Type B pancreatic cell (in vitro differentiated cells): ENCODE measurements around the gene RELT. TPM values are rescaled to one million over a fixed set of nuclear protein-coding genes. Genes with fewer than 3 reads are reported as not detected.

Source experiments
- DNase-seq: peaks from one replicate; pipeline ENCODE4 v3.0.0; 2021; ENCODE audit warnings: mixed read lengths; ENCODE audit not compliant: unreplicated experiment; ENCODE audit errors: extremely low spot score
- H3K27ac Mint-ChIP-seq: 2 replicates; pipeline ENCODE4 v1.8.0; 2021; ENCODE audit warnings: mild to moderate bottlenecking, mixed read lengths
- H3K27me3 Mint-ChIP-seq: 2 replicates; pipeline ENCODE4 v1.8.0; 2021; ENCODE audit warnings: mixed read lengths
- H3K36me3 Mint-ChIP-seq: 2 replicates; pipeline ENCODE4 v1.8.0; 2021; ENCODE audit warnings: mixed read lengths
- H3K4me1 Mint-ChIP-seq: one replicate; pipeline ENCODE4 v1.8.0; 2021; ENCODE audit warnings: mixed read lengths; ENCODE audit not compliant: unreplicated experiment
- H3K4me3 Mint-ChIP-seq: 2 replicates; pipeline ENCODE4 v1.8.0; 2021; ENCODE audit warnings: mild to moderate bottlenecking, mixed read lengths
- H3K9me3 Mint-ChIP-seq: 2 replicates; pipeline ENCODE4 v1.8.0; 2021; ENCODE audit warnings: mixed read lengths
- CTCF ChIP-seq: fragments of 200-600 bp; sonication (generic); conservative IDR thresholded peaks from 2 replicates; pipeline ENCODE4 v1.5.0; 2021; ENCODE audit warnings: antibody characterized with exemption, mild to moderate bottlenecking
- long read RNA-seq: library from polyadenylated mRNA; unstranded; transcript quantifications from one replicate; pipeline ENCODE4 v2.0.0, GENCODE V29; 2020
- total RNA-seq: library from RNA; stranded (reverse); gene quantifications from 2 replicates; pipeline ENCODE4 v1.2.1, GENCODE V29; 2021; ENCODE audit warnings: low replicate concordance

Gene RELT
- 2.9 and 8.5 TPM in 2 replicates for total RNA-seq
- long read RNA-seq, partial matches to known transcripts: 0 of 2 reads
- long read RNA-seq, other reads (novel, unspliced or antisense): 2 of 2 reads

- Mint-ChIP-seq H3K27ac (peak within 1 kb of the TSS; percentile 86), H3K27me3 (peaks cover 3% of the 10 kb centered on the region), H3K4me1 (peaks cover 19% of the 10 kb centered on the region), H3K9me3 (no peaks in the 10 kb centered on the region), H3K36me3 (no peaks in the 10 kb centered on the region), H3K4me3 (peak within 1 kb of the TSS; percentile 92)
- DNase-seq: peak; percentile 98
- peak; percentile 92 for TF ChIP-seq CTCF
Measured at GRCh38 chr11:73376160-73376802, at the start of gene RELT. Gene RELT, plus strand, starts transcription at chr11:73376399. Its CDS starts 12,738 bp downstream, at chr11:73389137.

GRCh38 chr11:73326929-73327811 is 49.0 kb upstream of the RELT start:
- peak overlapping the region; percentile 54 for H3K4me3 Mint-ChIP-seq

GRCh38 chr11:73327812-73328364 is 48.3 kb upstream of the RELT start:
- H3K27ac Mint-ChIP-seq: peak overlapping the region; percentile 49
- no peaks in the 10 kb centered on the region for H3K9me3 Mint-ChIP-seq
- no peak for TF ChIP-seq CTCF
- H3K27me3 Mint-ChIP-seq: no peaks in the 10 kb centered on the region
- peaks cover 10% of the 10 kb centered on the region for H3K36me3 Mint-ChIP-seq
- peaks cover 77% of the 10 kb centered on the region for H3K4me1 Mint-ChIP-seq
- no peak for DNase-seq
- no peak overlapping the region for H3K4me3 Mint-ChIP-seq

More at GRCh38 chr11:73326929-73327811, 49.0 kb upstream of the RELT start:
- no peak for DNase-seq
- Mint-ChIP-seq H3K27me3 (no peaks in the 10 kb centered on the region), H3K36me3 (peaks cover 10% of the 10 kb centered on the region), H3K9me3 (no peaks in the 10 kb centered on the region), H3K27ac (peak overlapping the region; percentile 49), H3K4me1 (peaks cover 77% of the 10 kb centered on the region)
- no peak for TF ChIP-seq CTCF

- H3K27ac Mint-ChIP-seq: peak overlapping the region; percentile 67
- DNase-seq: no peak
- peak; percentile 57 for TF ChIP-seq CTCF
- peaks cover 10% of the 10 kb centered on the region for H3K36me3 Mint-ChIP-seq
- no peaks in the 10 kb centered on the region for H3K27me3 Mint-ChIP-seq
- peak overlapping the region; percentile 60 for H3K4me3 Mint-ChIP-seq
- H3K4me1 Mint-ChIP-seq: peaks cover 76% of the 10 kb centered on the region
- no peaks in the 10 kb centered on the region for H3K9me3 Mint-ChIP-seq
Measured at GRCh38 chr11:73330569-73331093, 45.6 kb upstream of the RELT start.

- H3K36me3 Mint-ChIP-seq: peaks cover 10% of the 10 kb centered on the region
- peaks cover 75% of the 10 kb centered on the region for H3K4me1 Mint-ChIP-seq
- H3K27ac Mint-ChIP-seq: peak overlapping the region; percentile 67
- H3K9me3 Mint-ChIP-seq: no peaks in the 10 kb centered on the region
- H3K27me3 Mint-ChIP-seq: no peaks in the 10 kb centered on the region
- no peak for DNase-seq
- no peak for TF ChIP-seq CTCF
- peak overlapping the region; percentile 60 for H3K4me3 Mint-ChIP-seq
Measured at GRCh38 chr11:73331138-73331916, 44.9 kb upstream of the RELT start.
